ENCODE results near the gene SCMH1. TPM values are rescaled to one million over a fixed set of nuclear protein-coding genes. Genes with fewer than 3 reads are reported as not detected.
A peak's percentile ranks its signal among the peaks of the same experiment; 100 is the strongest.

The SCMH1 gene
- total RNA-seq, 2 donors from 2014 or later = 16.4 to 18.3 TPM

- H3K27me3 Mint-ChIP-seq (ENCODE audit: insufficient read depth) = no peaks in the 10 kb centered on the region
- no peak overlapping the region for H3K27ac Mint-ChIP-seq
- no peaks in the 10 kb centered on the region for H3K9me3 Mint-ChIP-seq
- Histone ChIP-seq H3K36me3 (ENCODE audit: control insufficient read depth, insufficient read depth, low read length) (peaks cover 3% of the 10 kb centered on the region), H3K9ac (ENCODE audit: extremely low read depth, low read length, poor library complexity, severe bottlenecking) (no peak overlapping the region), H3K27ac (ENCODE audit: low read depth, low read length) (no peak overlapping the region), H3K9me3 (ENCODE audit: control insufficient read depth, low read length) (no peaks in the 10 kb centered on the region), H3K27me3 (ENCODE audit: control insufficient read depth, insufficient read depth, low read length, poor library complexity, severe bottlenecking) (no peaks in the 10 kb centered on the region), H3K4me1 (ENCODE audit: control insufficient read depth, insufficient read depth, low read length) (no peaks in the 10 kb centered on the region), H3K4me3 (ENCODE audit: low read length) (no peak overlapping the region)
- no peak for DNase-seq
- peaks cover 11% of the 10 kb centered on the region for H3K36me3 Mint-ChIP-seq (ENCODE audit: low read depth)
- H3K4me1 Mint-ChIP-seq = no peaks in the 10 kb centered on the region
- no peak overlapping the region for H3K4me3 Mint-ChIP-seq
- TF ChIP-seq, protein P1, sequence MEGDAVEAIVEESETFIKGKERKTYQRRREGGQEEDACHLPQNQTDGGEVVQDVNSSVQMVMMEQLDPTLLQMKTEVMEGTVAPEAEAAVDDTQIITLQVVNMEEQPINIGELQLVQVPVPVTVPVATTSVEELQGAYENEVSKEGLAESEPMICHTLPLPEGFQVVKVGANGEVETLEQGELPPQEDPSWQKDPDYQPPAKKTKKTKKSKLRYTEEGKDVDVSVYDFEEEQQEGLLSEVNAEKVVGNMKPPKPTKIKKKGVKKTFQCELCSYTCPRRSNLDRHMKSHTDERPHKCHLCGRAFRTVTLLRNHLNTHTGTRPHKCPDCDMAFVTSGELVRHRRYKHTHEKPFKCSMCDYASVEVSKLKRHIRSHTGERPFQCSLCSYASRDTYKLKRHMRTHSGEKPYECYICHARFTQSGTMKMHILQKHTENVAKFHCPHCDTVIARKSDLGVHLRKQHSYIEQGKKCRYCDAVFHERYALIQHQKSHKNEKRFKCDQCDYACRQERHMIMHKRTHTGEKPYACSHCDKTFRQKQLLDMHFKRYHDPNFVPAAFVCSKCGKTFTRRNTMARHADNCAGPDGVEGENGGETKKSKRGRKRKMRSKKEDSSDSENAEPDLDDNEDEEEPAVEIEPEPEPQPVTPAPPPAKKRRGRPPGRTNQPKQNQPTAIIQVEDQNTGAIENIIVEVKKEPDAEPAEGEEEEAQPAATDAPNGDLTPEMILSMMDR (conservative IDR thresholded peaks at IDR 0.05) = no peak
- WGBS, 2 experiments (ENCODE audit: insufficient coverage in 1 of 2, insufficient read length in 1 of 2) = 97 to 100% methylated on average over 2 to 3 of the region's 3 CpGs
Measured at GRCh38 chr1:41041614-41042270, 200.4 kb downstream of the SCMH1 start.

DNA sequence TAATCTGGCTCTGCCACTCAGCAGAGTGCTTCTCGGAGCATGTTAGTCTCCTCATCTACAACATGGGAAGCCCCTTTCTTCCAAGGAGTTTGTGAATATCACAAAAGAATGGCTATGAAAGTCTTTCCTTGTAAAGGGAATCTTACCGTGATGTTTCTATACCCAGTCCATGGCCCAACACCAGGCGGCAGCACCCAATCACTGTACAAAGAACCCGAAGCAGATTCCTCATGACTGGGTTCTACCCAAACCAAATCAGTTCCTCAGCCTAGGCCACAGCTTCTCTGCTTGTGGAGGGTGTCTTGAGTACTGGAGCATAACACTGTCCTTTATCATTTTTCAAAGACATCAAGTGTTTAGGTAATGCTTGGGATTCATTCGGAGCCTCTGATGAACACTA, 204.0 kb downstream of the SCMH1 start:
- Mint-ChIP-seq H3K27ac (no peak overlapping the region), H3K36me3 (ENCODE audit: low read depth) (peaks cover 10% of the 10 kb centered on the region), H3K27me3 (ENCODE audit: insufficient read depth) (no peaks in the 10 kb centered on the region), H3K4me3 (no peak overlapping the region), H3K4me1 (no peaks in the 10 kb centered on the region), H3K9me3 (no peaks in the 10 kb centered on the region)
- 88 to 100% methylated on average over 1 to 5 of the region's 5 CpGs for WGBS, 2 experiments (ENCODE audit: insufficient coverage in 1 of 2, insufficient read length in 1 of 2)
- Histone ChIP-seq H3K4me1 (ENCODE audit: control insufficient read depth, insufficient read depth, low read length) (no peaks in the 10 kb centered on the region), H3K4me3 (ENCODE audit: low read length) (no peak overlapping the region), H3K9ac (ENCODE audit: extremely low read depth, low read length, poor library complexity, severe bottlenecking) (no peak overlapping the region), H3K9me3 (ENCODE audit: control insufficient read depth, low read length) (no peaks in the 10 kb centered on the region), H3K36me3 (ENCODE audit: control insufficient read depth, insufficient read depth, low read length) (peaks cover 7% of the 10 kb centered on the region), H3K27me3 (ENCODE audit: control insufficient read depth, insufficient read depth, low read length, poor library complexity, severe bottlenecking) (no peaks in the 10 kb centered on the region), H3K27ac (ENCODE audit: low read depth, low read length) (no peak overlapping the region)
- DNase-seq = peak; percentile 66
- TF ChIP-seq, protein P1 (conservative IDR thresholded peaks at IDR 0.05) = peak; percentile 61

DNA sequence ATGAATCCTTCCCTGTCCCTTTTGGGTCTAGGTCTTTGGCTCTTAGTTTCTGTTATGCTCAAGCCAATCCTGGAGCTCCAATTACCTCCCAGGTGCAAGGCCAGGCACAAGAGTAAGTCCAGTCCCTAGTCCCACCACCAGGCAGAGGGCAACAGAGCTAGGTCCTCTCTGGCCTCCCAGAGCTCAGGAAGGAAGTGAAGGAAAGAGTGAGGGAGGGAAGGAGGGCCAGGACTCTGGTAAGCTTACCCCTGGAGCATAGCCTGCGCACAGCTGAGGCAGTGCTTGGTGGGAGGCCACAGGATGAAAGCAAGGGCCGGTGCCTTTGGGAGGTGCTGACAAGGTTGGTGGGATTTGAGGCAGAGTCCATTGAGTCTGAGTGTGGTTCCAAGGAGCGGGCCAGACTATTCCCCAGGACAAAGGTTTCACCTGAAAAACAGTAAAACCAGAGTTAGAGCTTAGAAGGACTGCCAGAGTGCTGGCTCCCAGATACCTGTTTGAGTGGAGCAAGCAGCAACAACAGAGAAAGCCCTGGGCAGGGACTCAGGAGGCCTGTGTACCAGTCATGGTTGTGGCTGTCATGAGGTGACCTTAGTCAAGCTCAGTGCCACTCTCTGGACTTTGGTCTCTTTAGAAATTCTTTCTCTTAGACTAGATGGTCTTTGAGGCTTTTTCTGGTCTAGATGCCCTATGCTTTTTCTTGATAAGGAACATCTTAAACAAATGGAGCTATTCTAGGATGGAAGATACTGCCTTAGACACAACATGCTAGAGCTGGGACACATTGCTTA, 204.8 kb downstream of the SCMH1 start:
- no peaks in the 10 kb centered on the region for H3K9me3 Mint-ChIP-seq
- Histone ChIP-seq H3K27ac (ENCODE audit: low read depth, low read length) (no peak overlapping the region), H3K36me3 (ENCODE audit: control insufficient read depth, insufficient read depth, low read length) (peaks cover 9% of the 10 kb centered on the region), H3K27me3 (ENCODE audit: control insufficient read depth, insufficient read depth, low read length, poor library complexity, severe bottlenecking) (no peaks in the 10 kb centered on the region), H3K9ac (ENCODE audit: extremely low read depth, low read length, poor library complexity, severe bottlenecking) (no peak overlapping the region), H3K9me3 (ENCODE audit: control insufficient read depth, low read length) (no peaks in the 10 kb centered on the region), H3K4me3 (ENCODE audit: low read length) (no peak overlapping the region), H3K4me1 (ENCODE audit: control insufficient read depth, insufficient read depth, low read length) (no peaks in the 10 kb centered on the region)
- no peak overlapping the region for H3K27ac Mint-ChIP-seq
- WGBS, 2 experiments (ENCODE audit: insufficient coverage in 1 of 2, insufficient read length in 1 of 2) = 80 to 94% methylated on average over 1 to 3 of the region's 3 CpGs
- H3K4me3 Mint-ChIP-seq = no peak overlapping the region
- no peaks in the 10 kb centered on the region for H3K4me1 Mint-ChIP-seq
- no peak for DNase-seq
- H3K36me3 Mint-ChIP-seq (ENCODE audit: low read depth) = peaks cover 13% of the 10 kb centered on the region
- no peaks in the 10 kb centered on the region for H3K27me3 Mint-ChIP-seq (ENCODE audit: insufficient read depth)
- TF ChIP-seq, protein P1 (conservative IDR thresholded peaks at IDR 0.05) = no peak
